ENCODE results near the gene GPR119. TPM values are rescaled to one million over a fixed set of nuclear protein-coding genes. Genes with fewer than 3 reads are reported as not detected.
"Not testable (repeated sequence)": the region's sequence is repeated elsewhere in the genome, so short reads cannot be mapped to it uniquely, and the experiment has no call there.

Gene GPR119
- total RNA-seq, 1 donor from 2014 or later, result not detected

DNA sequence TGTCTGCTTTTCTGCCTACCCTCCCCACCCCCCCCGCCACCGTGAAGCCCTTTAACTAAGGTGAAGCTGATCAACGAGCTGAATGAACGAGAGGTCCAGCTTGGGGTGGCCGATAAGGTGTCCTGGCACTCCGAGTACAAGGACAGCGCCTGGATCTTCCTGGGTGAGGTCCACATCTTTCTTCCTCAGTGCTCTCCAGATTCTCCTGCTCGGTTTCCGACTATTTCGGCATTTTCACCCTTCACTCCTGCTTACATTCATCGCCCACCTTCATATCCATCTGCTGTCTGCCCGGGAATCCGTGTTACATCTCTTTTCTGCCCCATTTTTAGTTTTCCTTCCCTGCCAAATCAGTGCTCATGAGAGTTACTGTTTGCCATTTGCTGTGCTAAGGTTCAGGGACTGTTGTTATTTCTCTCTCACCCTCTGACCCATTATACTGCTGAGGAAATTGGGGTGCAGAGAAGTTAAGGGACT, 16.8 kb upstream of the GPR119 start:
- H3K9ac ChIP-seq (ENCODE audit: low read depth in 1 of 3, low read length in 3 of 3), result peak overlapping the region; percentile 78 to 81 (median 80)
- H3K27me3 ChIP-seq (ENCODE audit: control insufficient read depth in 3 of 3, insufficient read depth in 3 of 3, low read length in 3 of 3), result peaks cover 0 to 6% (median 0%) of the 10 kb centered on the region in 3 donors
- H3K4me3 ChIP-seq (ENCODE audit: low read length in 3 of 3), result peak overlapping the region; percentile 85 to 95 (median 87)
- no peaks in the 10 kb centered on the region for H3K9me3 ChIP-seq (ENCODE audit: control insufficient read depth in 3 of 3, low read length in 3 of 3)
- H3K4me1 ChIP-seq (ENCODE audit: control insufficient read depth in 3 of 3, insufficient read depth in 3 of 3, low read length in 3 of 3), result peaks cover 0 to 3% (median 0%) of the 10 kb centered on the region in 3 donors
- peaks cover 4 to 10% (median 9%) of the 10 kb centered on the region in 3 donors for H3K36me3 ChIP-seq (ENCODE audit: control insufficient read depth in 3 of 3, insufficient read depth in 3 of 3, low read length in 3 of 3)
- H3K27ac ChIP-seq (ENCODE audit: low read depth, low read length), result peak overlapping the region; percentile 72

DNA sequence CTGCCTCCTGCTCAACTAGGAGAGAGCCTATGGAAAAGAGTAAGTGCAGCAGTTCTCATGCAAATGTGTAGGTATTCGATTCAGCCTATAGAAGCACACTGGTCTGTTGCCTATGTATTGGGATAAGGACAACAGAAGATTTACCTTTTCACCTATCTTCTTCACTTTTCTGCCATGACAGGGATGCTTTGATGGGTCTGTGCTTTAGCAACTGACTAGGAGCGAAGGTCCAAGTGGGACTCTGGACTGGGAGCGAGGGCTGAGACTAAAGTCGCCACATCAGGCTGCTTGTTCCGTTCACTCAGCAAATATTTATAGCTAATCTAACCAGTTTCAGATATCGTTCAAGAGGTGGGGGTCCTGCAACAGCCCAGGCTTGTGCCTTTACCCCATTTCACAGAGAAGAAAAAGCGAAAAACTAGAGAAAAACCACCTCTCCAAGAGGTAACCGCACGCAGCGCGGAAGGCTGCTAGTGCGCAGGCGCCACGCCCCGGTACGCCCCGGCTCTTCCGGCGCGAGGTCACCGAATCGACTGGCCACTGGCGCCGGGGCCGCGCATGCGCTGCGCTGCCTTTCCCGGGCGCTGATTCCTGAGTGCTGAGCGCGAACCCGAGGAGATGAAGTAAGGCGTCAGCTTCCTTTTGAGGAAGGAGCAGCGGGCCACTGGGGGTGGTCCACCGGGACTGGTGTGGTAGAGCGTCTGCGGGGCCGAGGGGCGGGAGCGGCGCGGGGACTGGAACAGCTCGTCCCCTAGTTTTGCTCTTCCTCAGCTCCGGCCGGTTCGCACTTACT, 16.1 kb upstream of the GPR119 start, which contains the start of gene RBMX2:
Gene RBMX2 (plus strand): TSS at position 573 of the 793 bp plus-strand sequence. CDS start 46 bp downstream, at position 619.
- Histone ChIP-seq H3K27ac (ENCODE audit: low read depth, low read length) (peak within 1 kb of the TSS; percentile 72), H3K4me3 (ENCODE audit: low read length in 3 of 3) (peak within 1 kb of the TSS; percentile 85 to 95 (median 87)), H3K27me3 (ENCODE audit: control insufficient read depth in 3 of 3, insufficient read depth in 3 of 3, low read length in 3 of 3) (peaks cover 0 to 6% (median 0%) of the 10 kb centered on the region in 3 donors), H3K9me3 (ENCODE audit: control insufficient read depth in 3 of 3, low read length in 3 of 3) (no peaks in the 10 kb centered on the region), H3K9ac (ENCODE audit: low read depth in 1 of 3, low read length in 3 of 3) (peak within 1 kb of the TSS; percentile 78 to 81 (median 80)), H3K36me3 (ENCODE audit: control insufficient read depth in 3 of 3, insufficient read depth in 3 of 3, low read length in 3 of 3) (peaks cover 4 to 10% (median 9%) of the 10 kb centered on the region in 3 donors), H3K4me1 (ENCODE audit: control insufficient read depth in 3 of 3, insufficient read depth in 3 of 3, low read length in 3 of 3) (peaks cover 0 to 3% (median 0%) of the 10 kb centered on the region in 3 donors)

GRCh38 chrX:130395341-130395740, 9.9 kb upstream of the GPR119 start:
- Histone ChIP-seq H3K9ac (ENCODE audit: low read depth in 1 of 3, low read length in 3 of 3) (no peak overlapping the region), H3K4me1 (ENCODE audit: control insufficient read depth in 3 of 3, insufficient read depth in 3 of 3, low read length in 3 of 3) (no peaks in the 10 kb centered on the region), H3K27me3 (ENCODE audit: control insufficient read depth in 3 of 3, insufficient read depth in 3 of 3, low read length in 3 of 3) (peaks cover 0 to 17% (median 0%) of the 10 kb centered on the region in 3 donors), H3K36me3 (ENCODE audit: control insufficient read depth in 3 of 3, insufficient read depth in 3 of 3, low read length in 3 of 3) (no peaks in the 10 kb centered on the region), H3K9me3 (ENCODE audit: control insufficient read depth in 3 of 3, low read length in 3 of 3) (no peaks in the 10 kb centered on the region), H3K4me3 (ENCODE audit: low read length in 3 of 3) (no peak overlapping the region), H3K27ac (ENCODE audit: low read depth, low read length) (no peak overlapping the region)

GRCh38 chrX:130393451-130394074, 8.1 kb upstream of the GPR119 start:
- H3K36me3 ChIP-seq (ENCODE audit: control insufficient read depth in 3 of 3, insufficient read depth in 3 of 3, low read length in 3 of 3), result no peaks in the 10 kb centered on the region
- H3K9me3 ChIP-seq (ENCODE audit: control insufficient read depth in 3 of 3, low read length in 3 of 3), result no peaks in the 10 kb centered on the region
- H3K4me3 ChIP-seq (ENCODE audit: low read length in 3 of 3), result no peak overlapping the region
- no peak overlapping the region for H3K9ac ChIP-seq (ENCODE audit: low read depth in 1 of 3, low read length in 3 of 3)
- H3K27me3 ChIP-seq (ENCODE audit: control insufficient read depth in 3 of 3, insufficient read depth in 3 of 3, low read length in 3 of 3), result peaks cover 0 to 17% (median 0%) of the 10 kb centered on the region in 3 donors
- H3K27ac ChIP-seq (ENCODE audit: low read depth, low read length), result no peak overlapping the region
- no peaks in the 10 kb centered on the region for H3K4me1 ChIP-seq (ENCODE audit: control insufficient read depth in 3 of 3, insufficient read depth in 3 of 3, low read length in 3 of 3)

DNA sequence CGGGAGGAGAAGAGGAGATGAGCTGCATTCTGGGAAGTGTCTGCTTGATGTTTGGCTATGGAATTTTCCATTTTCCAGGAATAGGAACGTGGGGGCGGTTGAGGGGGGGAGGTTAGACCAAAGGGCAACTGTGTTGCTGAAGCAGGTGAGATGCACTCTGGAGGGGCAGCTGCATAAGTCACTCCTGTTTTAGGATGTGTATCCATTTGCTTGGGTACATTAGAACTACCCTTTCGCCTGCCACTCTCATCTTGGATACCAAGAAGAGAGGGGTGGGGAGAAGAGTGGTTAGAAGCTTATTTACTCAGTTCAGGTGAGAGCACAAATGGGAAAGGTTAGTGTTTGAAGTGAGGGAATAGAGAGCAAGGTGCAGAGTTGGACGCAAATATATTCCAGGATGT, 934 bp upstream of the GPR119 start:
- H3K27ac ChIP-seq (ENCODE audit: low read depth, low read length), result no peak overlapping the region
- no peaks in the 10 kb centered on the region for H3K9me3 ChIP-seq (ENCODE audit: control insufficient read depth in 3 of 3, low read length in 3 of 3)

DNA sequence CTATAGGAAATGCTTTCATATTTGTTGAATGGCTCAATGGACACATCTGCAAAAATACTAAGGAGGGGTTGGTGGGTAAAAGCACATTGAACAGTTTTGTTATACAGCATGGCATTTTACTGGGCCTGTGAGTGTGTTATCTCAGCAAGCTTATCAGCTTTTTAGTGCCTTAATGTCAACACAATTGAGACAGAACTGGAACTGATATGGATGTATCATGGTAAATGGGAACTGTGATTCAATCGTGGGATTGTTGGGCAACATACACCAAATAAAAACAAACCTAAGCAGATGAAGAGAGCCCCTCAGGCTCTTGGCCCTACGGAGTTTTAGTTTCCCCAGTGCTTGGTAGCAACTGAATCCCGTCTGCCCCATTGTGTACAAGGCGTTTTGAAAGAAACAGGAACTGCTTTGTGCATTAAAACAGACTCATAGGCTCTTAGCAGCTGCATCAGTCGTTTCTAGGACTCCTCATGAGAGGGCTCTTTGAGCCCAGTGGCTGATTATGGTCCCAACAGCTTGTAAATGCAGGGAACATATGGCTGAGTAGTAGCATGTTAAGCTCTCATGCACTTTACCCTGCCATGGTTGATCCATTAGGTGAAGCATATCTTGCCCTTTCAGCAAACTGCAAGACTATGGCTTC, 7.3 kb downstream of the GPR119 start:
- Histone ChIP-seq H3K36me3 (ENCODE audit: control insufficient read depth in 3 of 3, insufficient read depth in 3 of 3, low read length in 3 of 3) (no peaks in the 10 kb centered on the region), H3K4me1 (ENCODE audit: control insufficient read depth in 3 of 3, insufficient read depth in 3 of 3, low read length in 3 of 3) (no peaks in the 10 kb centered on the region), H3K4me3 (ENCODE audit: low read length in 3 of 3) (no peak overlapping the region), H3K27ac (ENCODE audit: low read depth, low read length) (no peak overlapping the region), H3K9ac (ENCODE audit: low read depth in 1 of 3, low read length in 3 of 3) (no peak overlapping the region), H3K9me3 (ENCODE audit: control insufficient read depth in 3 of 3, low read length in 3 of 3) (no peaks in the 10 kb centered on the region), H3K27me3 (ENCODE audit: control insufficient read depth in 3 of 3, insufficient read depth in 3 of 3, low read length in 3 of 3) (peaks cover 0 to 3% (median 0%) of the 10 kb centered on the region in 3 donors)

More for the DNA sequence above, 934 bp upstream of the GPR119 start:
- Histone ChIP-seq H3K27me3 (ENCODE audit: control insufficient read depth in 3 of 3, insufficient read depth in 3 of 3, low read length in 3 of 3) (peaks cover 0 to 7% (median 0%) of the 10 kb centered on the region in 3 donors), H3K4me3 (ENCODE audit: low read length in 3 of 3) (no peak overlapping the region), H3K9ac (ENCODE audit: low read depth in 1 of 3, low read length in 3 of 3) (no peak overlapping the region), H3K36me3 (ENCODE audit: control insufficient read depth in 3 of 3, insufficient read depth in 3 of 3, low read length in 3 of 3) (no peaks in the 10 kb centered on the region), H3K4me1 (ENCODE audit: control insufficient read depth in 3 of 3, insufficient read depth in 3 of 3, low read length in 3 of 3) (no peaks in the 10 kb centered on the region)

- Histone ChIP-seq H3K36me3 (ENCODE audit: control insufficient read depth in 3 of 3, insufficient read depth in 3 of 3, low read length in 3 of 3) (no peaks in the 10 kb centered on the region), H3K27ac (ENCODE audit: low read depth, low read length) (no peak overlapping the region), H3K9ac (ENCODE audit: low read depth in 1 of 3, low read length in 3 of 3) (no peak overlapping the region), H3K27me3 (ENCODE audit: control insufficient read depth in 3 of 3, insufficient read depth in 3 of 3, low read length in 3 of 3) (no peaks in the 10 kb centered on the region), H3K4me1 (ENCODE audit: control insufficient read depth in 3 of 3, insufficient read depth in 3 of 3, low read length in 3 of 3) (no peaks in the 10 kb centered on the region), H3K9me3 (ENCODE audit: control insufficient read depth in 3 of 3, low read length in 3 of 3) (no peaks in the 10 kb centered on the region), H3K4me3 (ENCODE audit: low read length in 3 of 3) (no peak overlapping the region)
These were observed 9.4 kb downstream of the GPR119 start for GRCh38 chrX:130376077-130376476.

DNA sequence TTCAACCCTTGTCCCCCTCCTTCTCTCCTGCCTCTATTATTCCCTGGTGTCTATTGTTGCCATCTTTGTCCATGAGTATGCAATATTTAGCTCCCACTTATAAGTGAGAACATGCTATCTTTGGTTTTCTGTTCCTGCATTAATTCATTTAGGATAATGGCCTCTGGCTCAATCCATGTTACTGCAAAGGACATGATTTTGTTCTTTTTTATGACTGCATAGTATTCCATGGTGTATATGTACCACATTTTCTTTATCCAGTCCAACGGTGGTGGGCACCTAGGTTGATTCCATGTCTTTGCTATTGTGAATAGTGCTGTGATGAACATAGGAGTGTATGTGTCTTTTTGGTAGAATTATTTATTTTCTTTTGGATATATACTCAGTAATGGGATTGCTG, 33.4 kb downstream of the GPR119 start:
- not testable (repeated sequence) for H3K27me3 ChIP-seq (ENCODE audit: control insufficient read depth in 3 of 3, insufficient read depth in 3 of 3, low read length in 3 of 3); H3K9ac ChIP-seq (ENCODE audit: low read depth in 1 of 3, low read length in 3 of 3); H3K4me3 ChIP-seq (ENCODE audit: low read length in 3 of 3); H3K9me3 ChIP-seq (ENCODE audit: control insufficient read depth in 3 of 3, low read length in 3 of 3); H3K4me1 ChIP-seq (ENCODE audit: control insufficient read depth in 3 of 3, insufficient read depth in 3 of 3, low read length in 3 of 3); H3K27ac ChIP-seq (ENCODE audit: low read depth, low read length); H3K36me3 ChIP-seq (ENCODE audit: control insufficient read depth in 3 of 3, insufficient read depth in 3 of 3, low read length in 3 of 3)

DNA sequence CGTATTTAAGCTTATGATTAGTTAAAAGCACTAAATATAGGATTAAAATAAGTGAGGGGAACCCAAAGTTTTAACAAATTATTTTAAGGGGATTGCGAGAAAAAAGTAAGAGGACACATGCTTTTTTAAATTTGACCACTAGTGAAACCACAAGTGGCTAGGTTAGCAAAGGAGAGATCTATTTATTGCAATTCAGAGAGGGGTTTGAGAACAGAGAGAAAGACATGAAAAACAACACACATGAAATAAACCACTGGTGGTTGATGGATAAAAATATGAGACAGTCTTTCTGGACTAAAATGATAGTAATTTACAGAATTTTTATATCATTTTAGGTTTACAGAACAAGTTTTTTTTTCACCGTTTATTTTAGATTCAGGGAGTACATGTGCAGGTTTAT, 33.9 kb downstream of the GPR119 start:
- H3K27me3 ChIP-seq (ENCODE audit: control insufficient read depth in 3 of 3, insufficient read depth in 3 of 3, low read length in 3 of 3), result no peaks in the 10 kb centered on the region
- H3K4me3 ChIP-seq (ENCODE audit: low read length in 3 of 3), result no peak overlapping the region
- H3K9ac ChIP-seq (ENCODE audit: low read depth in 1 of 3, low read length in 3 of 3), result no peak overlapping the region
- no peaks in the 10 kb centered on the region for H3K36me3 ChIP-seq (ENCODE audit: control insufficient read depth in 3 of 3, insufficient read depth in 3 of 3, low read length in 3 of 3)
- H3K27ac ChIP-seq (ENCODE audit: low read depth, low read length), result no peak overlapping the region
- H3K4me1 ChIP-seq (ENCODE audit: control insufficient read depth in 3 of 3, insufficient read depth in 3 of 3, low read length in 3 of 3), result peaks cover 0 to 3% (median 0%) of the 10 kb centered on the region in 3 donors
- no peaks in the 10 kb centered on the region for H3K9me3 ChIP-seq (ENCODE audit: control insufficient read depth in 3 of 3, low read length in 3 of 3)

All from skeletal muscle tissue (tissue), 4 donors.